SU-DHL-6 (cell line): Measurements from ENCODE around the gene DHRS13.

Experiments used
- H2AFZ ChIP-seq: fragments of 200-600 bp; sonication (generic); 2 replicates; pipeline ENCODE4 v1.6.1; 2014; ENCODE audit warnings: low read depth, mild to moderate bottlenecking, moderate library complexity, mixed read lengths, antibody characterized with exemption, low read length; ENCODE audit not compliant: severe bottlenecking
- H3F3A ChIP-seq: fragments of 200-600 bp; shearing (Covaris generic); 2 replicates; pipeline ENCODE4 v1.6.0; 2016; ENCODE audit warnings: antibody characterized with exemption, mild to moderate bottlenecking; ENCODE audit not compliant: insufficient read depth
- H3K27ac ChIP-seq: fragments of 200-600 bp; sonication (generic); 2 replicates; pipeline ENCODE4 v1.5.1; 2016; ENCODE audit warnings: low read depth, mild to moderate bottlenecking, low read length, moderate library complexity, mixed read lengths
- H3K27me3 ChIP-seq: fragments of 200-600 bp; sonication (generic), shearing (Covaris generic); 2 replicates; pipeline ENCODE4 v1.6.0; 2014; ENCODE audit warnings: mild to moderate bottlenecking, low read length
- H3K36me3 ChIP-seq: fragments of 200-600 bp; sonication (generic); 2 replicates; pipeline ENCODE4 v1.6.1; 2014; ENCODE audit warnings: mild to moderate bottlenecking, low read length, mixed read lengths
- H3K4me2 ChIP-seq: fragments of 300-600, 200-600 bp; shearing (Covaris generic), sonication (generic); 2 replicates; pipeline ENCODE4 v1.6.0; 2014; ENCODE audit warnings: low read length, low read depth, mild to moderate bottlenecking; ENCODE audit not compliant: poor library complexity, severe bottlenecking
- H3K4me3 ChIP-seq: fragments of 200-600 bp; sonication (generic); 2 replicates; pipeline ENCODE4 v1.5.1; 2014; ENCODE audit warnings: antibody characterized with exemption, low read length, mild to moderate bottlenecking, mixed read lengths; ENCODE audit not compliant: insufficient read depth, poor library complexity, severe bottlenecking
- H3K79me2 ChIP-seq: fragments of 200-600 bp; sonication (generic); 2 replicates; pipeline ENCODE4 v1.6.1; 2014; ENCODE audit warnings: mild to moderate bottlenecking, low read length, moderate library complexity; ENCODE audit not compliant: insufficient read depth
- H3K9ac ChIP-seq: fragments of 200-600 bp; sonication (generic); 2 replicates; pipeline ENCODE4 v1.7.0; 2014; ENCODE audit warnings: mild to moderate bottlenecking, low read length
- H3K9me2 ChIP-seq: fragments of 200-600 bp; sonication (generic); replicated peaks from 2 replicates; pipeline ENCODE4 v1.6.1; 2014; ENCODE audit warnings: low read length; ENCODE audit not compliant: insufficient read depth
- H3K9me3 ChIP-seq: fragments of 200-600 bp; sonication (generic); 2 replicates; pipeline ENCODE4 v1.6.1; 2014; ENCODE audit warnings: low read length, mixed read lengths; ENCODE audit not compliant: insufficient read depth
- H4K20me1 ChIP-seq: fragments of 200-600 bp; sonication (generic); 2 replicates; pipeline ENCODE4 v1.6.1; 2014; ENCODE audit warnings: low read depth, mild to moderate bottlenecking, antibody characterized with exemption, low read length, moderate library complexity, mixed read lengths
- CTCF ChIP-seq: fragments of 200-600 bp; sonication (generic); IDR thresholded peaks from one replicate; pipeline ENCODE4 v1.5.1; 2017; ENCODE audit warnings: antibody characterized with exemption, mild to moderate bottlenecking, low read length, moderate library complexity; ENCODE audit not compliant: insufficient read depth, poor library complexity, severe bottlenecking
- EZH2phosphoT487 ChIP-seq: fragments of 200-600 bp; sonication (generic), shearing (Covaris generic); conservative IDR thresholded peaks from 2 replicates; pipeline ENCODE4 v1.6.1; 2018; ENCODE audit warnings: mild to moderate bottlenecking, antibody characterized with exemption, low read length, moderate library complexity, mixed read lengths

DHRS13 gene

GRCh38 chr17:28858801-28859355 is 44.0 kb downstream of the DHRS13 start:
- no peak overlapping the region for H2AFZ ChIP-seq
- TF ChIP-seq EZH2phosphoT487, result no peak
- no peak for TF ChIP-seq CTCF
- no peak overlapping the region for H3K9ac ChIP-seq
- H3K4me3 ChIP-seq, result no peak overlapping the region
- no peaks in the 10 kb centered on the region for H3F3A ChIP-seq
- no peaks in the 10 kb centered on the region for H3K36me3 ChIP-seq
- H3K27me3 ChIP-seq, result no peaks in the 10 kb centered on the region
- no peaks in the 10 kb centered on the region for H4K20me1 ChIP-seq
- no peak overlapping the region for H3K4me2 ChIP-seq
- no peaks in the 10 kb centered on the region for H3K9me2 ChIP-seq
- H3K27ac ChIP-seq, result no peak overlapping the region
- peaks cover 6% of the 10 kb centered on the region; the same call in 1 of the 2 replicates for H3K79me2 ChIP-seq
- H3K9me3 ChIP-seq, result no peaks in the 10 kb centered on the region

- H3K27me3 ChIP-seq, result no peaks in the 10 kb centered on the region
- TF ChIP-seq EZH2phosphoT487 (no peak), CTCF (no peak)
- no peaks in the 10 kb centered on the region for H3K9me3 ChIP-seq
- H3K9ac ChIP-seq, result no peak overlapping the region
- H3K4me2 ChIP-seq, result no peak overlapping the region
- H3F3A ChIP-seq, result peaks cover 4% of the 10 kb centered on the region; the same call in 1 of the 2 replicates
- no peak overlapping the region for H3K27ac ChIP-seq
- H3K79me2 ChIP-seq, result peaks cover 6% of the 10 kb centered on the region; the same call in 1 of the 2 replicates
- no peaks in the 10 kb centered on the region for H3K9me2 ChIP-seq
- no peaks in the 10 kb centered on the region for H3K36me3 ChIP-seq
- no peak overlapping the region for H3K4me3 ChIP-seq
- H4K20me1 ChIP-seq, result no peaks in the 10 kb centered on the region
- no peak overlapping the region for H2AFZ ChIP-seq
Measured at GRCh38 chr17:28857905-28858800, 44.7 kb downstream of the DHRS13 start.

- H3F3A ChIP-seq, result peaks cover 4% of the 10 kb centered on the region; the same call in 1 of the 2 replicates
- no peak overlapping the region for H3K27ac ChIP-seq
- peaks cover 6% of the 10 kb centered on the region; the same call in 1 of the 2 replicates for H3K79me2 ChIP-seq
- H3K9me2 ChIP-seq, result no peaks in the 10 kb centered on the region
- H3K36me3 ChIP-seq, result no peaks in the 10 kb centered on the region
- H4K20me1 ChIP-seq, result no peaks in the 10 kb centered on the region
- no peak for TF ChIP-seq CTCF
- no peak for TF ChIP-seq EZH2phosphoT487
- H3K27me3 ChIP-seq, result no peaks in the 10 kb centered on the region
- H3K4me3 ChIP-seq, result no peak overlapping the region
- H2AFZ ChIP-seq, result no peak overlapping the region
- peak overlapping the region; percentile 62 for H3K4me2 ChIP-seq
- no peaks in the 10 kb centered on the region for H3K9me3 ChIP-seq
- H3K9ac ChIP-seq, result no peak overlapping the region
Measured at GRCh38 chr17:28856028-28856574, 46.8 kb downstream of the DHRS13 start.
